Thyroid gland (tissue), 4 donors: ENCODE data around the gene PGA4. TPM values are rescaled to one million over a fixed set of nuclear protein-coding genes. Genes with fewer than 3 reads are reported as not detected.

Experiments used
- DNase-seq, 2 donors: peaks; one replicate each; pipeline ENCODE4 v3.0.0-alpha.2; 2019
- H3K27ac ChIP-seq, 3 donors: fragments of 200-600 bp; sonication (generic); 1 replicate in 2 of 3; 2 replicates in 1 of 3; pipeline ENCODE4 v1.5.1; 2016 to 2019; ENCODE audit warnings: mild to moderate bottlenecking in 1 of 3, moderate library complexity in 1 of 3
- H3K27me3 ChIP-seq: fragments of 200-600 bp; sonication (generic); one replicate; pipeline ENCODE4 v1.5.1; 2019
- H3K36me3 ChIP-seq, 2 donors: fragments of 200-600 bp; sonication (generic); one replicate each; pipeline ENCODE4 v1.5.1; 2016 to 2019
- H3K4me1 ChIP-seq, 2 donors: fragments of 200-600 bp; sonication (generic); one replicate each; pipeline ENCODE4 v1.5.1; 2017 to 2019
- H3K4me3 ChIP-seq, 3 donors: fragments of 200-600 bp; sonication (generic); replicated peaks in 1 of 3; 1 replicate in 2 of 3; 2 replicates in 1 of 3; pipeline ENCODE4 v1.5.1; 2016; ENCODE audit warnings: mild to moderate bottlenecking in 1 of 3
- H3K9me3 ChIP-seq: fragments of 200-600 bp; sonication (generic); one replicate; pipeline ENCODE4 v1.5.1; 2017
- POLR2A ChIP-seq, 2 donors: fragments of 450-650 bp; IDR thresholded peaks; one replicate each; pipeline ENCODE4 v1.6.1; 2017; ENCODE audit warnings: antibody characterized with exemption in 2 of 2, mild to moderate bottlenecking in 2 of 2, moderate library complexity in 1 of 2
- WGBS, 2 donors: methylation state at CpG; one replicate each; pipeline ENCODE4 v1.1.5; 2017; 5-methylcytosine and 5-hydroxymethylcytosine counted together
- intact Hi-C: fragments of 100-400 bp; cut with DNase I; formaldehyde crosslinking; loops from one replicate; pipeline ENCODE4 v1.15.1; 2023
- total RNA-seq, 4 donors: library from RNA; depleted of rRNA; stranded (reverse); fragments of >200 nt; gene quantifications; one replicate each; pipeline ENCODE4 v1.2.3, GENCODE V29; 2016
- TF ChIP-seq, protein P1 (sequence below), 6 experiments: fragments of 200-600 bp in 3 of 6; fragments of 450-650 bp in 3 of 6; sonication (generic) in 3 of 6; IDR thresholded peaks; one replicate each; pipeline ENCODE4 v1.5.1; 2016 to 2019; ENCODE audit warnings: antibody characterized with exemption in 6 of 6, mild to moderate bottlenecking in 2 of 6, inconsistent platforms in 1 of 6, moderate library complexity in 1 of 6

PGA4 gene
- total RNA-seq, 4 donors from 2014 or later, result 4.6 to 8.1 TPM; not detected in 2

DNA sequence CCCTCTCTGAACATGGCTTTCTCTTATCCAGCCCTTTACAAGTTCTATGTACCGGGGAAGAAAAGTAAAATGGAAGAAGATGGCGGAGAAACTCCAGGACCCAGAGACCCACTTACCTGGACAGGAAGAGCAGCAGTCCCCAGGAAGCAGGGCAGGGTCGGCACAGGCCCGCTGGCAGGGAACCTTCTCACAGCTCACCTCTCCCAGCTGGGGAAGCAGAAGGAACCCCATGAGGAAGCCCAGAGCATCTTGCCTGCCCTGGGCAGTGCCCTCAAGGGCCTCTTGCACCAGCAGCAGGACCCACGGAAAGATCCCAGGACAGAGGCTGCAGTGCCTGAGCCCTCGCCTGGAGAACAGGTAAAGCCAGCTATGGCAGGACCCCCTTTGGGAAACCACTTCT, 42.2 kb downstream of the PGA4 start:
- intact Hi-C loops, result no loop called here
- H3K4me3 ChIP-seq, result no peak overlapping the region
- no peak overlapping the region for H3K27ac ChIP-seq
- no peaks in the 10 kb centered on the region for H3K27me3 ChIP-seq
- no peak for DNase-seq
- 95 to 96% methylated on average over 5 to 6 of the region's 6 CpGs for WGBS, 2 donors
- H3K4me1 ChIP-seq, result peaks cover 0 to 6% of the 10 kb centered on the region in 2 donors
- no peaks in the 10 kb centered on the region for H3K36me3 ChIP-seq
- H3K9me3 ChIP-seq, result no peaks in the 10 kb centered on the region
- TF ChIP-seq POLR2A (IDR thresholded peaks at IDR 0.05), result no peak
- TF ChIP-seq, protein P1, sequence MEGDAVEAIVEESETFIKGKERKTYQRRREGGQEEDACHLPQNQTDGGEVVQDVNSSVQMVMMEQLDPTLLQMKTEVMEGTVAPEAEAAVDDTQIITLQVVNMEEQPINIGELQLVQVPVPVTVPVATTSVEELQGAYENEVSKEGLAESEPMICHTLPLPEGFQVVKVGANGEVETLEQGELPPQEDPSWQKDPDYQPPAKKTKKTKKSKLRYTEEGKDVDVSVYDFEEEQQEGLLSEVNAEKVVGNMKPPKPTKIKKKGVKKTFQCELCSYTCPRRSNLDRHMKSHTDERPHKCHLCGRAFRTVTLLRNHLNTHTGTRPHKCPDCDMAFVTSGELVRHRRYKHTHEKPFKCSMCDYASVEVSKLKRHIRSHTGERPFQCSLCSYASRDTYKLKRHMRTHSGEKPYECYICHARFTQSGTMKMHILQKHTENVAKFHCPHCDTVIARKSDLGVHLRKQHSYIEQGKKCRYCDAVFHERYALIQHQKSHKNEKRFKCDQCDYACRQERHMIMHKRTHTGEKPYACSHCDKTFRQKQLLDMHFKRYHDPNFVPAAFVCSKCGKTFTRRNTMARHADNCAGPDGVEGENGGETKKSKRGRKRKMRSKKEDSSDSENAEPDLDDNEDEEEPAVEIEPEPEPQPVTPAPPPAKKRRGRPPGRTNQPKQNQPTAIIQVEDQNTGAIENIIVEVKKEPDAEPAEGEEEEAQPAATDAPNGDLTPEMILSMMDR (IDR thresholded peaks at IDR 0.05), result no peak

DNA sequence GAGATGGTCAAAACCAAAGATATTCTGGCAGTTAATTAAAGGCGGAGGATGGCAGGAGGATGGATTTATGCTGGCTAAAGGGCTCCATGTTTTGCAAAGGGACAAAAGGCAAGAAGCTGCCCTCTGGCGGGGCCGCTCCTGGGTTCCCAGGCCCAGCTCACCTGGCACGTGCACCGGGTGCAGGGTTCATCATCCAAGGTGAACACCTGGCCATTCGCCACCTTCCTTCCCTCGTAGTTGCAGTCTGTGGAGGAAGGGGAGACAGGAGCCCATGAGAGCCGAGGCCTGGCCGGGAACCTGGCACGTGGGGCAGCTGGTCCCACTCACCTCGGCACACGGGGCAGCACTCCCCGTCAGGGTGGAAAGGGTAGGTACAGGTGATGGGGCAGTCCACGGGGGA, 42.6 kb downstream of the PGA4 start:
- no peak overlapping the region for H3K4me3 ChIP-seq
- no peaks in the 10 kb centered on the region for H3K27me3 ChIP-seq
- WGBS, 2 donors, result 90 to 96% methylated on average over 12 to 13 of the region's 14 CpGs
- H3K4me1 ChIP-seq, result peaks cover 0 to 6% of the 10 kb centered on the region in 2 donors
- intact Hi-C loops, result no loop called here
- no peak for TF ChIP-seq POLR2A (IDR thresholded peaks at IDR 0.05)
- TF ChIP-seq, protein P1 (IDR thresholded peaks at IDR 0.05), result no peak
- no peaks in the 10 kb centered on the region for H3K36me3 ChIP-seq
- no peak for DNase-seq
- no peaks in the 10 kb centered on the region for H3K9me3 ChIP-seq
- no peak overlapping the region for H3K27ac ChIP-seq

DNA sequence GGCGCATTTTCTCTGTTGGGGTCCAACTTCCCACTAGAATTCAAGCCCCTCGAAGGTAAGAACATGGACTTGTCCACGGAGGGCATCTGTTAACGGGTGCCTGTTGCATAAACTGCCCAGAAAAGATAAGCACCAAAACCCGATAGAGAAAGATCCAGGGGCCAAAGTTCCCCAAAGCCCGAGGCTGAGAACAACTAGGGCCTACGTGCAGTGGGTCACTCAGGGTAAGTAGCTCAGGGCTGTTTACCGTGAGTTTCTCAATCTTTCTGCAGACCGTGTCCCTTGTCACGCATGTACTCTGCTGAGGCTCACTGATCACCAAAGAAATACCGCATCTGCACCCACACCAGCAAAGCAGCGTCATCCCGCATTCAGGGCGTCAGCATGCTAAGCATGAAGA, 43.2 kb downstream of the PGA4 start:
- Histone ChIP-seq H3K27ac (no peak overlapping the region), H3K4me1 (peaks cover 0 to 6% of the 10 kb centered on the region in 2 donors), H3K27me3 (no peaks in the 10 kb centered on the region), H3K36me3 (no peaks in the 10 kb centered on the region), H3K9me3 (no peaks in the 10 kb centered on the region), H3K4me3 (no peak overlapping the region)
- WGBS, 2 donors, result 94 to 95% methylated on average over 14 of the region's 14 CpGs
- intact Hi-C loops, result no loop called here
- no peak for DNase-seq
- TF ChIP-seq, protein P1 (IDR thresholded peaks at IDR 0.05), result no peak

DNA sequence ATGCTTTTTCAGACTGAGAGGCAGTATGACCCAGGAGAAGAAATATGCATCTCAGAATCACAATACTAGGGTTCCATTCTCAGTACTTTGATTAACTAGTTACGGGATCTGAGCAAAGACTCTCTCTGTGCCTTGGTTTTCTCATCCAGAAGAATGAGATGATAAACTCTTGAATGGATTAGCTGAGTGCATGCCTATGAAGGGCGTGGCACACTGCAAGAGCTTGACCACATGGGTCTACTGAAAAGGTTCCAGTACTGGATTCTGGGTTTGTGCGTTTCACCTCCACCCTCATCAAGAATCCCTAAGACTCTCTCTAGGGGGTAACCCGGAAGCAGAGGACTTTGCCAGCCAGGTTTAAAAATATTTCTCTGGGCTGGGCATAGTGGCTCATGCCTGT, 44.5 kb downstream of the PGA4 start:
- Histone ChIP-seq H3K4me1 (peaks cover 0 to 6% of the 10 kb centered on the region in 2 donors), H3K4me3 (no peak overlapping the region), H3K9me3 (no peaks in the 10 kb centered on the region), H3K27ac (no peak overlapping the region), H3K36me3 (no peaks in the 10 kb centered on the region), H3K27me3 (no peaks in the 10 kb centered on the region)
- DNase-seq, result peak in 1 of 2 donors; percentile 16
- intact Hi-C loops, result no loop called here
- TF ChIP-seq POLR2A (IDR thresholded peaks at IDR 0.05), result no peak
- 63 to 74% methylated on average over 4 of the region's 4 CpGs for WGBS, 2 donors

DNA sequence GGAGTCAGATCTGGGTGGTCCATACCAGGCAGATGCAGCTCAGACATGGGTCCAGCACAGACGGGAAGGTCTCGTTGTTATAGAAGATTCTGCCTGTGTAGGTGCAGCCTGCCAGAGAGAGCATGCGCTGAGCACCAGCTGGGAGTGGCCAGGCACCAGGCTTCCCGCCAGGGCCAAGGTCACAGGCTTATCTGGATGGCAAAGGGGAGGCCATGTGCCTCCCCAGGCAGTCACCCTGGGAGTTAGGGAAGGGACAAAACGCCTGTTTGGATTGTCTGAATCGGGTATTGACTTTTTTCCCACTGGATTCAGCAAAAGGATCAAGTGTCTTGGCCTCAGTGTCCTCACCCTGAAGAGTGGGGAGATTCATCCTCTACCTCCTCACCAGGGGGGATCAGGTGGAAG, 45.3 kb downstream of the PGA4 start:
- no peaks in the 10 kb centered on the region for H3K9me3 ChIP-seq
- intact Hi-C loops, result no loop called here
- peaks cover 0 to 6% of the 10 kb centered on the region in 2 donors for H3K4me1 ChIP-seq
- no peak overlapping the region for H3K4me3 ChIP-seq
- DNase-seq, result no peak
- TF ChIP-seq, protein P1 (IDR thresholded peaks at IDR 0.05), result no peak
- no peak for TF ChIP-seq POLR2A (IDR thresholded peaks at IDR 0.05)
- H3K36me3 ChIP-seq, result no peaks in the 10 kb centered on the region
- WGBS, 2 donors, result 72 to 74% methylated on average over 3 to 4 of the region's 6 CpGs
- no peak overlapping the region for H3K27ac ChIP-seq
- no peaks in the 10 kb centered on the region for H3K27me3 ChIP-seq
